Measurements from ENCODE around the gene RPS18.

Gene RPS18

DNA sequence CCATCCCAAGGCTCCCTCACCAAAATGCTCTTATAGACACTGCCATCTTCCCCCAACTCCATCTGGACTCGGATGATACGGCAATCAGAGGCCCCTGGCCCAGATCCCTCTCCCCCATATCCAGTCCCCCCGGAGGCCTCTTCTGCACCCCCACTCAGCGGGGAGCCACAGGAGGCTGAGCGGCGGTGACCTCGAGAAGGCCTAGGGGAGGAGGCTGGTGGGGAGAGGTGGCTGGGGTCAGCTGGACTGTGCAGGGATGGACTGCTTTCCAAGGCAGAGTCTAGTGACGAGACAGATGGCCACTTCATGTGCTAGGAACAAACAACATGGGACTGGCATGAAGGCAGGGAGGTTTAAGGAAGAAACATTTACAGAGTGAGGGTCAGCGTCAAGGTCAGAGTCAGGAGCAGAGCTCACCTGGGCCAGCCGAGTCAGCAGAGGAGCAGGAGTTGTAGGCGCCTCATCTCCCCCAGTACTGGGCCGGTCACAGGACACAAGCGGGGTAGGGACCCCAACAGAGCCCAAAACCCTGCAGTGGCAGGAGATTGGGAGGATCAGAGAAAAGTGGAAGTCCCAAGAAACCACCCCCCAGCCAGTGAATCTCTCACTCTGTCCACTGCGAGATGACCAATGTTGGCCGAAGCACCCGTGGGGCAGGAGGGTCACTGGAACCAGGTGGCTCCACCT is 21.3 kb downstream of the RPS18 start:
- no peak for DNase-seq (ENCODE audit: low read depth in 1 of 2, low spot score in 1 of 2)
- Histone ChIP-seq H3K27me3 (ENCODE audit: insufficient read depth, poor library complexity, severe bottlenecking) (no peaks in the 10 kb centered on the region), H3K27ac (replicated peaks) (no peak overlapping the region), H3K4me3 (replicated peaks; ENCODE audit: insufficient read depth, low read length) (no peak overlapping the region)
- TF ChIP-seq SPI1 (IDR thresholded peaks at IDR 0.05; ENCODE audit: borderline replicate concordance, low read depth) (no peak), POLR2AphosphoS5 (IDR thresholded peaks at IDR 0.05; ENCODE audit: low read depth) (no peak), REST (IDR thresholded peaks at IDR 0.05; ENCODE audit: insufficient replicate concordance, low read depth) (no peak), GABPA (IDR thresholded peaks at IDR 0.05; ENCODE audit: low read depth) (no peak)
- TF ChIP-seq, protein P1, sequence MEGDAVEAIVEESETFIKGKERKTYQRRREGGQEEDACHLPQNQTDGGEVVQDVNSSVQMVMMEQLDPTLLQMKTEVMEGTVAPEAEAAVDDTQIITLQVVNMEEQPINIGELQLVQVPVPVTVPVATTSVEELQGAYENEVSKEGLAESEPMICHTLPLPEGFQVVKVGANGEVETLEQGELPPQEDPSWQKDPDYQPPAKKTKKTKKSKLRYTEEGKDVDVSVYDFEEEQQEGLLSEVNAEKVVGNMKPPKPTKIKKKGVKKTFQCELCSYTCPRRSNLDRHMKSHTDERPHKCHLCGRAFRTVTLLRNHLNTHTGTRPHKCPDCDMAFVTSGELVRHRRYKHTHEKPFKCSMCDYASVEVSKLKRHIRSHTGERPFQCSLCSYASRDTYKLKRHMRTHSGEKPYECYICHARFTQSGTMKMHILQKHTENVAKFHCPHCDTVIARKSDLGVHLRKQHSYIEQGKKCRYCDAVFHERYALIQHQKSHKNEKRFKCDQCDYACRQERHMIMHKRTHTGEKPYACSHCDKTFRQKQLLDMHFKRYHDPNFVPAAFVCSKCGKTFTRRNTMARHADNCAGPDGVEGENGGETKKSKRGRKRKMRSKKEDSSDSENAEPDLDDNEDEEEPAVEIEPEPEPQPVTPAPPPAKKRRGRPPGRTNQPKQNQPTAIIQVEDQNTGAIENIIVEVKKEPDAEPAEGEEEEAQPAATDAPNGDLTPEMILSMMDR (IDR thresholded peaks at IDR 0.05; ENCODE audit: insufficient read depth, low read length): no peak

- Histone ChIP-seq H3K27me3 (ENCODE audit: insufficient read depth, poor library complexity, severe bottlenecking) (no peaks in the 10 kb centered on the region), H3K4me3 (replicated peaks; ENCODE audit: insufficient read depth, low read length) (no peak overlapping the region), H3K27ac (replicated peaks) (no peak overlapping the region)
- DNase-seq (ENCODE audit: low read depth in 1 of 2, low spot score in 1 of 2): no peak
- TF ChIP-seq GABPA (IDR thresholded peaks at IDR 0.05; ENCODE audit: low read depth) (no peak), SPI1 (IDR thresholded peaks at IDR 0.05; ENCODE audit: borderline replicate concordance, low read depth) (no peak), REST (IDR thresholded peaks at IDR 0.05; ENCODE audit: insufficient replicate concordance, low read depth) (no peak), POLR2AphosphoS5 (IDR thresholded peaks at IDR 0.05; ENCODE audit: low read depth) (no peak)
- TF ChIP-seq, protein P1 (IDR thresholded peaks at IDR 0.05; ENCODE audit: insufficient read depth, low read length): no peak
Observed at GRCh38 chr6:33294086-33294823, 22.4 kb downstream of the RPS18 start.

DNA sequence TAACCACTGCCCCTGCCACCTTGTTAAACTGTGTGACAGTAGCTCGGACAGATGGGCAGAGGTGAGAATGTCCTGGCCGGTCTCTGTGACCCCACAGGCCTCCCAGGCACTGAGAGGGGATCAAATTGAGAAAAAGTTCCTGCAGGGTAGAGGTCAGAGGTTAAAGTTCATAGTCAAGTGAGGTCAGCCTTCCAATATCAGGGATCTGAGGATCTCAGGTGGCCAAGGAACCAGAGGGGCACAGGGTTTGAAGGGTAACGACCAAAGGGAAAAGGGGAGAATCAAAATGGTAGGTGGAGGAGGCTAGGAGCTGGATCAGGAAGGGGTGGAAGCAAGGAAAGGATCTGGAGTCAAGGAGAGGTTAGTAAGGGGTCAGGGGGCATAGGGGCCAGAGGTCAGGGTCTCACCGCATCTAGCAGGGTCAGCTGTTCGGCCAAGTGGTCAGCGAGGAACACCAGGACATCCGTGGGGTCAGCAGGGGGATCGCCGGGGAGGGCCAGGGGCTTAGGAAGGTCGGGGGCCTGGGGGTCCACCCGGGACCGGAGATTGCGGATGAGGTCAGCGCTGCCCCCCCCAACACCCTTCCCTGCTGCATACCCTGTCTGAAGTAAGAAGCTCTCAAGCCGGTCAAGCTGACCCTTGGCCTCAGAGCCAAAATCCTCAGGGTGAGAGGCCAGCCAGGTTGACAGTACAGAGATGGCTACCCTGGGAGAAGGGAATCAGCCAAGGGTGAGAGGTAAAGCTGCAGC is 23.9 kb downstream of the RPS18 start:
- DNase-seq (ENCODE audit: low read depth in 1 of 2, low spot score in 1 of 2): no peak
- TF ChIP-seq GABPA (IDR thresholded peaks at IDR 0.05; ENCODE audit: low read depth): no peak
- TF ChIP-seq, protein P1 (IDR thresholded peaks at IDR 0.05; ENCODE audit: insufficient read depth, low read length): no peak
- TF ChIP-seq SPI1 (IDR thresholded peaks at IDR 0.05; ENCODE audit: borderline replicate concordance, low read depth): no peak
- no peak for TF ChIP-seq REST (IDR thresholded peaks at IDR 0.05; ENCODE audit: insufficient replicate concordance, low read depth)
- TF ChIP-seq POLR2AphosphoS5 (IDR thresholded peaks at IDR 0.05; ENCODE audit: low read depth): no peak

More for the DNA sequence above, 23.9 kb downstream of the RPS18 start:
- H3K4me3 ChIP-seq (replicated peaks; ENCODE audit: insufficient read depth, low read length): no peak overlapping the region
- no peak overlapping the region for H3K27ac ChIP-seq (replicated peaks)
- H3K27me3 ChIP-seq (ENCODE audit: insufficient read depth, poor library complexity, severe bottlenecking): no peaks in the 10 kb centered on the region
